Heart right ventricle (tissue), 16 donors: ENCODE data around the gene GPRC5B. TPM values are rescaled to one million over a fixed set of nuclear protein-coding genes. Genes with fewer than 3 reads are reported as not detected.

Experiments
- ATAC-seq, 8 donors: fragments of 200-7000 bp; cut with Tn5 transposase; one replicate each; pipeline ENCODE4 v1.9.1; 2020; ENCODE audit warnings: mild to moderate bottlenecking in 8 of 8, moderate library complexity in 8 of 8, moderate number of reproducible peaks in 1 of 8
- DNase-seq, 2 donors: peaks; one replicate each; pipeline ENCODE4 v3.0.0-alpha.2; 2020
- H3K27ac ChIP-seq, 10 donors: fragments of 200-600 bp; sonication (generic) in 2 of 10; one replicate each; pipeline versions ENCODE4 v1.5.0 to v1.8.0; 2020 to 2022; ENCODE audit warnings: mild to moderate bottlenecking in 3 of 10
- H3K27me3 ChIP-seq, 7 donors: fragments of 200-600 bp; one replicate each; pipeline ENCODE4 v1.8.0; 2021 to 2022; ENCODE audit warnings: mild to moderate bottlenecking in 2 of 7
- H3K36me3 ChIP-seq, 9 donors: fragments of 200-600 bp; sonication (generic) in 1 of 9; one replicate each; pipeline versions ENCODE4 v1.5.0 to v1.8.0; 2020 to 2022; ENCODE audit warnings: mild to moderate bottlenecking in 2 of 9
- H3K4me1 ChIP-seq, 9 donors: fragments of 200-600 bp; sonication (generic) in 1 of 9; one replicate each; pipeline versions ENCODE4 v1.5.0 to v1.8.0; 2020 to 2022; ENCODE audit warnings: mild to moderate bottlenecking in 4 of 9
- H3K4me3 ChIP-seq, 10 donors: fragments of 200-600 bp; sonication (generic) in 2 of 10; one replicate each; pipeline versions ENCODE4 v1.5.0 to v1.8.0; 2020 to 2022; ENCODE audit warnings: mild to moderate bottlenecking in 7 of 10, moderate library complexity in 2 of 10
- H3K9me3 ChIP-seq, 11 donors: fragments of 200-600 bp in 10 of 11; sonication (generic) in 2 of 11; one replicate each; pipeline versions ENCODE4 v1.5.0 to v1.8.0; 2013 to 2022; ENCODE audit warnings: mild to moderate bottlenecking in 2 of 11, control low read depth in 1 of 11, moderate library complexity in 1 of 11
- CTCF ChIP-seq, 9 donors: fragments of 200-600 bp; sonication (generic) in 2 of 9; IDR thresholded peaks; one replicate each; pipeline versions ENCODE4 v1.5.0 to v1.8.0; 2021 to 2022; ENCODE audit warnings: antibody characterized with exemption in 9 of 9, mild to moderate bottlenecking in 5 of 9, moderate library complexity in 1 of 9
- WGBS, 2 donors: extraction: QIAGEN DNeasy Blood & Tissue Kit; methylation state at CpG; one replicate each; pipeline ENCODE4 v1.1.7; 2013; ENCODE audit warnings: inconsistent platforms in 1 of 2; 5-methylcytosine and 5-hydroxymethylcytosine counted together
- intact Hi-C, 10 donors: fragments of 100-400 bp; cut with DNase I; formaldehyde crosslinking; loops; one replicate each; pipeline versions ENCODE4 v1.11.1 to v1.14.2; 2022
- polyA plus RNA-seq, 2 donors: library from polyadenylated mRNA; stranded (reverse); fragments of 200-250 nt; gene quantifications; one replicate each; pipeline ENCODE4 v1.2.3, GENCODE V29; 2013
- total RNA-seq, 10 donors: library from RNA; stranded (reverse); fragmentation: NEBNext Ultra II Directional in 3 of 10; extraction: Animal tissue kit (Norgen Biotek cat#: 25700) in 3 of 10; gene quantifications; one replicate each; pipeline versions ENCODE4 v1.2.1 to v1.2.4, GENCODE V29; 2021 to 2023
- donor health status: Arrhythmogenic right ventricular cardiomyopathy.
- donor health status: ischemic (EF 13 %, LVEDD 7.1; RV severe dilation, severe dysfunction).
- donor health status: healthy with polysubstance abuse.
- donor health status: DM: no; HTN: yes; CAD: no.
- donor health status: DM: no; HTN: no; CAD: no.
- donor health status: ischemic (EF 25% LVEDD 6.9; RV normal size, moderate dysfunction).
- donor health status: ischemic (EF 25% LVEDD 5.7; RV mildly dilated, moderate dysfunction).
- donor health status: healthy.
- donor health status: DM: yes; HTN: yes; CAD: no.
- donor health status: Ischemic cardiomyopathy.
- donor health status: ischemic (EF 35%, LVEDD 5.7; RV mildly dilated, moderate dysfunction).
- donor health status: nonischemic (EF 11% LVEDD 7.7; RV severe dilation, severe dysfunction).
- donor health status: DM: yes; HTN: yes; CAD: no.
- donor health status: PGD.
- donor health status: ischemic (EF 29% LVEDD 5.4; RV normal size, mild dysfunction).
- donor health status: nonischemic (EF 23%, LVEDD 6.1; RV moderate dilation, normal function).

The GPRC5B gene
- total and polyA plus RNA-seq, 12 donors: 24.1 to 208 (median 69.4) TPM

GRCh38 chr16:19817122-19817521 lies 67.5 kb downstream of the GPRC5B start:
- Histone ChIP-seq H3K36me3 (no peaks in the 10 kb centered on the region), H3K27ac (no peak overlapping the region)
- WGBS, 2 donors: 91 to 96% methylated on average over 3 of the region's 3 CpGs

DNA sequence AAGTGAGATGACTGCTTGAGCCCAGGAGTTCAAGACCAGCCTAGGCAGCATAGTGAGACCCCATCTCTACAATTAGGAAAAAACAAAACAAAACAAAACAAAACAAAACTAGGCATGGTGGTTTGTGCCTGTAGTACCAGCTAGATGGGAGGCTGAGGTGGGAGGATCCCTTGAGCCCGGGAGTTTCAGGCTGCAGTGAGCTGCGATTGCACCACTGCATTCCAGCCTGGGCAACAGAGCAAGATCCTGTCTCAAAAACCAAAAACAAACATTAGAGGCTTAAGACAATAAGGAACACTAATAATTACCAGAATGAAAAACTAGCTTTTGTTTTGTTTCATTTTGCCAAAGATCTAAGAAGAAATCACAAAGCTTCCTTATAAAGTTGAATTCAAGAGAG lies 69.2 kb downstream of the GPRC5B start:
- no peak for ATAC-seq
- no peaks in the 10 kb centered on the region for H3K36me3 ChIP-seq
- H3K27me3 ChIP-seq: no peaks in the 10 kb centered on the region
- H3K27ac ChIP-seq: no peak overlapping the region
- peaks cover 0 to 11% (median 0%) of the 10 kb centered on the region in 11 donors for H3K9me3 ChIP-seq
- peaks cover 0 to 18% (median 8%) of the 10 kb centered on the region in 9 donors for H3K4me1 ChIP-seq
- WGBS, 2 donors: 63 to 87% methylated on average over 2 of the region's 2 CpGs
- no peak for DNase-seq
- TF ChIP-seq CTCF (IDR thresholded peaks at IDR 0.05): no peak
- H3K4me3 ChIP-seq: no peak overlapping the region
- intact Hi-C loops: no loop called here

More at GRCh38 chr16:19817122-19817521, 67.5 kb downstream of the GPRC5B start:
- intact Hi-C loops: no loop called here
- H3K4me3 ChIP-seq: no peak overlapping the region
- H3K9me3 ChIP-seq: peaks cover 0 to 11% (median 0%) of the 10 kb centered on the region in 11 donors
- H3K27me3 ChIP-seq: no peaks in the 10 kb centered on the region
- no peak for TF ChIP-seq CTCF (IDR thresholded peaks at IDR 0.05)
- ATAC-seq (no peak), DNase-seq (no peak)
- peaks cover 0 to under 1% (median 0%) of the 10 kb centered on the region in 9 donors for H3K4me1 ChIP-seq

DNA sequence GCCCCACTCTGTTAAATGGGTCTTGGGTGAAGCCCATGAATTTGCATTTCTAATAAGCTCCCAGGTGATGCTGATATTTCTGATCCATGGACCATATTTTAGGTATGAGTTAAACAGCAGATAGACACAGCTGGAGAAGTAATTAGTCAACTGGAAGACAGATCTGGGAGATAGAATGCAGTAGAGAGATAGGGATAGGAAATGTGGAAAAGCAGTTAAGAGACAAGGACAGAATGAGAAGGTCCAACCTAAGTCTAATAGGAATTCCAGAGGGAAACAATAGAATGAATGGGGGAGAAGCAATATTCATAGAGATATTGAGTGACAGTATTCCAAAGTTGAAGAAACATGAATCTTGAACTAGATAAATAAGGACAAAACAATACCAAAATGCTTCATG lies 71.7 kb downstream of the GPRC5B start:
- no peak for ATAC-seq
- no peak for DNase-seq

More for the DNA sequence above, 71.7 kb downstream of the GPRC5B start:
- no peak for TF ChIP-seq CTCF (IDR thresholded peaks at IDR 0.05)
- H3K36me3 ChIP-seq: no peaks in the 10 kb centered on the region
- peaks cover 0 to 36% (median 24%) of the 10 kb centered on the region in 9 donors for H3K4me1 ChIP-seq
- peaks cover 0 to 11% (median 0%) of the 10 kb centered on the region in 11 donors for H3K9me3 ChIP-seq
- peak overlapping the region in 1 of 10 donors; percentile 9 for H3K27ac ChIP-seq
- no peaks in the 10 kb centered on the region for H3K27me3 ChIP-seq
- no peak overlapping the region for H3K4me3 ChIP-seq
- intact Hi-C loops: loop anchor here in 1 of 10 donors (5.0 kb wide), 2 partner anchors 41 to 69 kb away; partner anchors contain the start of gene GPRC5B
